ENCODE data around the gene TP53BP2.

The TP53BP2 gene

DNA sequence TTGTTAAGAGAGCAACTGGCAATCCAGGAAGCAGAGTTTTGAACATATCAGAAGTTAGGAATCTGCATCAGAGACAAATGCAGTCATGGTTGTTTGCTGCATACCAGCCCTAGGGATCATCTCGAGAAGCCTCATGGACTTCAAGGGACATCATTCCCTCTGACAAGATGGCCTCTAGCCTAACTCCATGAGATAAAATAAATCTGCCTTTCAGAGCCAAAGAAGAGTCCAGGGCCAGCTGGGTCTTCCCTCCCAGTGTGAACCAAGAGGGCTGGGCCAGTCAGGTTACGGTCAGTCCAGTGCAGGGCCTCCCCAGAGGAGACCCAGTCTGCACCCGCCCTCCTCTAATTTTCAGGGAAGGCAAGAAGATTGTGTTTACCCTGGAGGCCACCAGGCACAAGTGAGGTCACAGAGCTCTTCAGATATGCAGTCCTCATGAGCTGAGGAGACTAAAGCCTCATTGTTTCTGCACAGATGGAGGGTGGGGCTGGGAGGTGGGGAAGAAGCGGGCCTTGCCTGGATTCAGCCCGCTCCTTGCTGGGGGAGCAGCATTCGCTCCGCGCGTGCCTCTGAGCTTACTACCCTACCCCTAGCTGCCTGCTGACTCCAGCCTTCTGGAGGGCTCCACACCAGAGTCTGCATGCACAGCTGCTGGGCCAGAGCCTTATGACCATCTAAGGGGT, 80.6 kb downstream of the TP53BP2 start:
- no peaks in the 10 kb centered on the region for H3K9me3 ChIP-seq (ENCODE audit: control insufficient read depth, low read length)
- H3K4me2 ChIP-seq (ENCODE audit: low read length) = no peak overlapping the region
- no peaks in the 10 kb centered on the region for H3K79me2 ChIP-seq
- H3K4me3 ChIP-seq (ENCODE audit: low read depth, low read length) = no peak overlapping the region
- TF ChIP-seq, protein P1, sequence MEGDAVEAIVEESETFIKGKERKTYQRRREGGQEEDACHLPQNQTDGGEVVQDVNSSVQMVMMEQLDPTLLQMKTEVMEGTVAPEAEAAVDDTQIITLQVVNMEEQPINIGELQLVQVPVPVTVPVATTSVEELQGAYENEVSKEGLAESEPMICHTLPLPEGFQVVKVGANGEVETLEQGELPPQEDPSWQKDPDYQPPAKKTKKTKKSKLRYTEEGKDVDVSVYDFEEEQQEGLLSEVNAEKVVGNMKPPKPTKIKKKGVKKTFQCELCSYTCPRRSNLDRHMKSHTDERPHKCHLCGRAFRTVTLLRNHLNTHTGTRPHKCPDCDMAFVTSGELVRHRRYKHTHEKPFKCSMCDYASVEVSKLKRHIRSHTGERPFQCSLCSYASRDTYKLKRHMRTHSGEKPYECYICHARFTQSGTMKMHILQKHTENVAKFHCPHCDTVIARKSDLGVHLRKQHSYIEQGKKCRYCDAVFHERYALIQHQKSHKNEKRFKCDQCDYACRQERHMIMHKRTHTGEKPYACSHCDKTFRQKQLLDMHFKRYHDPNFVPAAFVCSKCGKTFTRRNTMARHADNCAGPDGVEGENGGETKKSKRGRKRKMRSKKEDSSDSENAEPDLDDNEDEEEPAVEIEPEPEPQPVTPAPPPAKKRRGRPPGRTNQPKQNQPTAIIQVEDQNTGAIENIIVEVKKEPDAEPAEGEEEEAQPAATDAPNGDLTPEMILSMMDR (IDR thresholded peaks at IDR 0.05) = no peak
- H3K9ac ChIP-seq = no peak overlapping the region
- H3K36me3 ChIP-seq (ENCODE audit: control insufficient read depth, insufficient read depth, low read length) = no peaks in the 10 kb centered on the region
- H3K27me3 ChIP-seq (ENCODE audit: control insufficient read depth, insufficient read depth, low read length) = no peaks in the 10 kb centered on the region
- H2AFZ ChIP-seq = no peak overlapping the region
- H3K4me1 ChIP-seq = no peaks in the 10 kb centered on the region
- no peak overlapping the region for H3K27ac ChIP-seq

DNA sequence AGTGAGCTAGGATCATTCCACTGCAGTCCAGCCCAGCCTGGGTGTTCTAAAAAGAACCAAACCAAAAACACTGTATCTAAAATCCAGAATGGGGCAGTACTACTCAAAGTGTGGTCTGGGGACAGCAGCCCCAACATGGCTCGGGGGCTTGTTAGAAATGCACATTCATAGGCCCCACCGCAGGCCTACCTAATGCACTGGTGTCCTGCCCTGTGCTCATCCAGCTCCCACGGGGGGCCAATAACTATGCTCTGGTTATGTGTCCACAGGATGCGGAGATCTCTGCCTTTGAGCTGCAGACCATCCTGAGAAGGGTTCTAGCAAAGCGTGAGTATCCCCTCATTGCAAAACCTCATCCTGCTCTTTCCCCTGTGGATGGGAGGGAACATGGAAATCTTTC, 81.9 kb downstream of the TP53BP2 start:
- Histone ChIP-seq H3K9ac (no peak overlapping the region), H3K27me3 (ENCODE audit: control insufficient read depth, insufficient read depth, low read length) (no peaks in the 10 kb centered on the region), H3K4me1 (no peaks in the 10 kb centered on the region), H3K4me3 (ENCODE audit: low read depth, low read length) (no peak overlapping the region), H3K36me3 (ENCODE audit: control insufficient read depth, insufficient read depth, low read length) (no peaks in the 10 kb centered on the region), H2AFZ (no peak overlapping the region), H3K4me2 (ENCODE audit: low read length) (no peak overlapping the region), H3K9me3 (ENCODE audit: control insufficient read depth, low read length) (no peaks in the 10 kb centered on the region), H3K27ac (no peak overlapping the region), H3K79me2 (no peaks in the 10 kb centered on the region)
- TF ChIP-seq, protein P1 (IDR thresholded peaks at IDR 0.05) = no peak

DNA sequence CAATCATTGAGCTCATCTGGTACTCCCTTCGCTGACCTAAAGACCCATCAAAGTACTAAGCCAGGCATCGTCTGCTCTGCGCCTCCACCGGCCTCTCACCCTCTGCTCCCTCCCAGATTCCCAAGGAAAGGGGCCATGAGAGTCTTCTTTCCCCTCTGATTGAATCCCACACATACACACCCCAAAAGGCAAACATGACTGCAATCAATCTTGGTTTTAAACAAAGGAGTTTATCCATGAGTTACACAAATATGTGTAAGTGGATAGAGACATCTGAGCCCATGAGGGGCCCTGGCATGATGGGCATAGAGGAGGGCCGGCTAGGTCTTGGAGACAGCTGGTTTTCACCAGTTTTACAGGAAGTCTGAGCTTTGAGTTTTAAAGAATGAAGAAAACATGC, 82.5 kb downstream of the TP53BP2 start:
- Histone ChIP-seq H3K9ac (no peak overlapping the region), H3K79me2 (no peaks in the 10 kb centered on the region), H3K27me3 (ENCODE audit: control insufficient read depth, insufficient read depth, low read length) (no peaks in the 10 kb centered on the region), H3K4me1 (no peaks in the 10 kb centered on the region), H3K4me2 (ENCODE audit: low read length) (no peak overlapping the region), H3K36me3 (ENCODE audit: control insufficient read depth, insufficient read depth, low read length) (no peaks in the 10 kb centered on the region), H3K4me3 (ENCODE audit: low read depth, low read length) (no peak overlapping the region), H3K27ac (no peak overlapping the region), H3K9me3 (ENCODE audit: control insufficient read depth, low read length) (no peaks in the 10 kb centered on the region), H2AFZ (no peak overlapping the region)
- TF ChIP-seq, protein P1 (IDR thresholded peaks at IDR 0.05) = no peak

DNA sequence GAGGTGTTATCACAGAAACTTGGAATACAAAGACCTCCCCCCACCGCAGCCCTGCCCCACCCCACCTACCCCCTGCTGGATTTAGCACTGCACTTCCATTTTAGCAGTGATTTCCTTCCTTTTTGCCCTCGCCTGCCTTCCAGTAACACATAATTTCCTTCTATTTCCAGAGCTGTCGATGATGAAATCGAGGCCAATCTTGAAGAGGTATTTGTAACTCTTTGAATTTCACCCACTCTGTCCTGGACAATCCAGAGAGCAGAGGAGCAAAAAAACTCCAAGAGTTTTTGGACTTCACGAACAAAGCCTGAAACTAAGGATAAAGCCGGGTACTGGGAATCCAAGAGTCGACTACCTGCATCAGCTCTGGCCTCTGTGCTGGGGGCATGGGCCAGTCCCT, 84.3 kb downstream of the TP53BP2 start:
- TF ChIP-seq, protein P1 (IDR thresholded peaks at IDR 0.05) = no peak
- Histone ChIP-seq H3K27ac (no peak overlapping the region), H3K79me2 (no peaks in the 10 kb centered on the region), H3K9me3 (ENCODE audit: control insufficient read depth, low read length) (no peaks in the 10 kb centered on the region), H3K36me3 (ENCODE audit: control insufficient read depth, insufficient read depth, low read length) (no peaks in the 10 kb centered on the region), H3K27me3 (ENCODE audit: control insufficient read depth, insufficient read depth, low read length) (no peaks in the 10 kb centered on the region), H3K4me1 (no peaks in the 10 kb centered on the region), H3K4me3 (ENCODE audit: low read depth, low read length) (no peak overlapping the region), H2AFZ (no peak overlapping the region), H3K9ac (no peak overlapping the region), H3K4me2 (ENCODE audit: low read length) (no peak overlapping the region)

DNA sequence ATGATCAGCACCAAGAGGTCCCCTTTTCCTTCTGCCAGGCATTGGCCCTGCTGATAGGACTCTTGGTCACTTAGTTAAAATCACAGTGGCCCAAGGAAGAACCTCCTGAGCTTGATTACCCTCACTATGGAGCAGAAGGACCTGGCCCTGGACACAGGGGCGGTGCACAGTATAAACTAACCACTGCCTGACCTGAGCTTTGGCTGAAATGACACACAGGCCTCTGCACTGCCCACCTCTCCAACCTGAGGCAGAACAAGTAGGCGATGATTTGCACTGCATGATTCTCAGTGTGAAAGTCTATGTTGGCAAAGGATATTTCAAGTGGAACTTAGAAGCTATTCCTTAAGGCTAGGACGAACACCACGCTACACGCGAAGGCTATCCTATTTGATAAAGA, 84.9 kb downstream of the TP53BP2 start:
- H3K4me3 ChIP-seq (ENCODE audit: low read depth, low read length) = no peak overlapping the region
- no peak overlapping the region for H3K9ac ChIP-seq
- H3K4me1 ChIP-seq = no peaks in the 10 kb centered on the region
- H3K79me2 ChIP-seq = no peaks in the 10 kb centered on the region
- H3K4me2 ChIP-seq (ENCODE audit: low read length) = no peak overlapping the region
- H2AFZ ChIP-seq = no peak overlapping the region
- H3K27ac ChIP-seq = no peak overlapping the region
- H3K9me3 ChIP-seq (ENCODE audit: control insufficient read depth, low read length) = no peaks in the 10 kb centered on the region
- TF ChIP-seq, protein P1 (IDR thresholded peaks at IDR 0.05) = no peak
- no peaks in the 10 kb centered on the region for H3K36me3 ChIP-seq (ENCODE audit: control insufficient read depth, insufficient read depth, low read length)
- H3K27me3 ChIP-seq (ENCODE audit: control insufficient read depth, insufficient read depth, low read length) = no peaks in the 10 kb centered on the region
